Loucy (cell line): Measurements from ENCODE around the gene TMEM53.
A peak's percentile ranks its signal among the peaks of the same experiment; 100 is the strongest.

Source experiments
- H2AFZ ChIP-seq: fragments of 200-600 bp; sonication (generic); 2 replicates; pipeline ENCODE4 v1.6.0; 2016; ENCODE audit warnings: antibody characterized with exemption, mild to moderate bottlenecking, low read length, moderate library complexity
- H3F3A ChIP-seq: fragments of 200-600 bp; 2 replicates; pipeline ENCODE4 v1.6.0; 2016; ENCODE audit warnings: antibody characterized with exemption, low read depth, mild to moderate bottlenecking
- H3K27me3 ChIP-seq: fragments of 200-600 bp; sonication (generic); 2 replicates; pipeline ENCODE4 v1.6.1; 2014; ENCODE audit warnings: low read length, mild to moderate bottlenecking; ENCODE audit not compliant: insufficient read depth, poor library complexity, severe bottlenecking
- H3K36me3 ChIP-seq: fragments of 200-600 bp; sonication (generic); 2 replicates; pipeline ENCODE4 v1.6.1; 2016; ENCODE audit warnings: low read length; ENCODE audit not compliant: insufficient read depth
- H3K4me1 ChIP-seq: fragments of 200-600 bp; sonication (generic); 2 replicates; pipeline ENCODE4 v1.5.1; 2014; ENCODE audit warnings: low read length, mild to moderate bottlenecking; ENCODE audit not compliant: insufficient read depth, poor library complexity, severe bottlenecking
- H3K4me2 ChIP-seq: fragments of 200-600 bp; sonication (generic); 2 replicates; pipeline ENCODE4 v1.6.0; 2014; ENCODE audit warnings: antibody characterized with exemption, low read length, low read depth, mild to moderate bottlenecking; ENCODE audit not compliant: poor library complexity, severe bottlenecking
- H3K4me3 ChIP-seq: fragments of 200-600 bp; sonication (generic); 2 replicates; pipeline ENCODE4 v1.5.1; 2014; ENCODE audit warnings: low read length, mild to moderate bottlenecking, mixed read lengths; ENCODE audit not compliant: poor library complexity, severe bottlenecking
- H3K79me2 ChIP-seq: fragments of 200-600 bp; sonication (generic); 2 replicates; pipeline ENCODE4 v1.6.1; 2014; ENCODE audit warnings: low read length; ENCODE audit not compliant: insufficient read depth
- H3K9ac ChIP-seq: fragments of 200-600 bp; sonication (generic); 2 replicates; pipeline ENCODE4 v1.6.0; 2014; ENCODE audit warnings: mild to moderate bottlenecking, low read depth, low read length, moderate library complexity; ENCODE audit not compliant: poor library complexity, severe bottlenecking
- H3K9me2 ChIP-seq: fragments of 200-600 bp; sonication (generic); replicated peaks from 2 replicates; pipeline ENCODE4 v1.6.1; 2016; ENCODE audit warnings: low read depth, low read length, mixed read lengths
- H3K9me3 ChIP-seq: fragments of 200-600 bp; sonication (generic); 2 replicates; pipeline ENCODE4 v1.6.1; 2014; ENCODE audit warnings: mild to moderate bottlenecking, antibody characterized with exemption, low read length, low read depth; ENCODE audit not compliant: insufficient read depth
- H4K20me1 ChIP-seq: fragments of 200-600 bp; sonication (generic); 2 replicates; pipeline ENCODE4 v1.6.0; 2014; ENCODE audit warnings: antibody characterized with exemption, low read length, mild to moderate bottlenecking; ENCODE audit not compliant: insufficient read depth, poor library complexity, severe bottlenecking
- EZH2phosphoT487 ChIP-seq: fragments of 200-600 bp; IDR thresholded peaks from 2 replicates; pipeline ENCODE4 v1.6.1; 2018; ENCODE audit warnings: antibody characterized with exemption, mild to moderate bottlenecking, moderate library complexity, borderline replicate concordance
- TF ChIP-seq, protein P1 (sequence below): fragments of 200-600 bp; sonication (generic); conservative IDR thresholded peaks from 2 replicates; pipeline ENCODE4 v1.5.1; 2014; ENCODE audit warnings: mild to moderate bottlenecking, antibody characterized with exemption, low read length

Gene TMEM53

DNA sequence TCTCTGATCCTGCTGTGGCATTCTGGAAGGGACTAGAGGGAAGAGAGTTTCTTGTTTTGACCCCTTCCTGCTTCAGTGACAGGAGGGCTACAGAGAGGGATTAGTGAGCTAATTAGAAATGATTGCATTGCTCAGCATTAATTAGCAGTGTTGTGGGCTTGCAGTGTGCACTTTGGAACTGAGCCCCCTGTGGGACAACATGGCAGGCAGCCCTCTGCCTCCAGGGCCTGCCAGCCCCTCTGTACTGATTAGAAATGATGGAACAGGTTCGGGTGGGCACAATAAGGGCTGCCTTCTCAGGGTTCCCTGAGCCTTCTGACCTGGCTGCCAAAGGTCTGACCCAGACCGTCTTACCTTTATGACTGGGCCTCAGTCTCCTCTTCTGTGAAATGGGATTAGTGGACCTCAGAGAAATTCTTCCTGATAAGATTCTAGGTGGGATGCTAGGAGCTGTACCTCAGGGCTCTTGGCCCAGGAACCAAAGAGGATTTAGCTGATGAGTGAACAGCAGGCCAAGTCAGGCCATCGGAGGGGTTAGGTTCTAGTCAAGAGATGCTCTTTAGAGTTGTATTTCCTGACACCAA, 39.6 kb downstream of the TMEM53 start:
- H3K4me1 ChIP-seq = peaks cover 36% of the 10 kb centered on the region
- no peak overlapping the region for H2AFZ ChIP-seq
- no peaks in the 10 kb centered on the region for H3K9me2 ChIP-seq
- TF ChIP-seq, protein P1, sequence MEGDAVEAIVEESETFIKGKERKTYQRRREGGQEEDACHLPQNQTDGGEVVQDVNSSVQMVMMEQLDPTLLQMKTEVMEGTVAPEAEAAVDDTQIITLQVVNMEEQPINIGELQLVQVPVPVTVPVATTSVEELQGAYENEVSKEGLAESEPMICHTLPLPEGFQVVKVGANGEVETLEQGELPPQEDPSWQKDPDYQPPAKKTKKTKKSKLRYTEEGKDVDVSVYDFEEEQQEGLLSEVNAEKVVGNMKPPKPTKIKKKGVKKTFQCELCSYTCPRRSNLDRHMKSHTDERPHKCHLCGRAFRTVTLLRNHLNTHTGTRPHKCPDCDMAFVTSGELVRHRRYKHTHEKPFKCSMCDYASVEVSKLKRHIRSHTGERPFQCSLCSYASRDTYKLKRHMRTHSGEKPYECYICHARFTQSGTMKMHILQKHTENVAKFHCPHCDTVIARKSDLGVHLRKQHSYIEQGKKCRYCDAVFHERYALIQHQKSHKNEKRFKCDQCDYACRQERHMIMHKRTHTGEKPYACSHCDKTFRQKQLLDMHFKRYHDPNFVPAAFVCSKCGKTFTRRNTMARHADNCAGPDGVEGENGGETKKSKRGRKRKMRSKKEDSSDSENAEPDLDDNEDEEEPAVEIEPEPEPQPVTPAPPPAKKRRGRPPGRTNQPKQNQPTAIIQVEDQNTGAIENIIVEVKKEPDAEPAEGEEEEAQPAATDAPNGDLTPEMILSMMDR = no peak
- no peak for TF ChIP-seq EZH2phosphoT487
- peaks cover 3% of the 10 kb centered on the region for H3F3A ChIP-seq
- H3K79me2 ChIP-seq = peaks cover 61% of the 10 kb centered on the region
- peaks cover 3% of the 10 kb centered on the region for H3K27me3 ChIP-seq
- H3K9me3 ChIP-seq = no peaks in the 10 kb centered on the region
- peak overlapping the region; percentile 88 for H3K9ac ChIP-seq
- peak overlapping the region; percentile 85 for H3K4me2 ChIP-seq
- peak overlapping the region; percentile 93 for H3K4me3 ChIP-seq
- peaks cover 25% of the 10 kb centered on the region for H4K20me1 ChIP-seq
- peaks cover 47% of the 10 kb centered on the region; the same call in 1 of the 2 replicates for H3K36me3 ChIP-seq

DNA sequence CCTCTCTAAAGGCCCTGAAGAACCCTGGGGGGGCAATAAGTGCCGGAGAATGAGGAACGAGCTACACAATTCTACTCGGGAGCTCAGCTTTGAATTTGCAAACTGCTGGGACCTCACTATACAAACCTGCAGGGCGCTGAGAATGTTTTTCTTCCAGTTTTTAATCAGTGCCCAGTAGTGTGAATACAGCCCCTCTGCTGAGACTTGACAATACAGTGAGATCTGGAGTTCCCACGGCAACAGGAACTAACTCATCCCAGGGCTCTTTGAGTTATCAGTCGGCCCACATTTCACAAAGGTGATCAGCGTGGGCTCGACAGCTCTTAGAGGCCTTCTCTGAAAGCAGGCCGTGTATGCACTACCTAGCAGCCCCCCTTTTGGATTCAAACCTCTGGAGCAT, 41.7 kb downstream of the TMEM53 start:
- no peak overlapping the region for H2AFZ ChIP-seq

DNA sequence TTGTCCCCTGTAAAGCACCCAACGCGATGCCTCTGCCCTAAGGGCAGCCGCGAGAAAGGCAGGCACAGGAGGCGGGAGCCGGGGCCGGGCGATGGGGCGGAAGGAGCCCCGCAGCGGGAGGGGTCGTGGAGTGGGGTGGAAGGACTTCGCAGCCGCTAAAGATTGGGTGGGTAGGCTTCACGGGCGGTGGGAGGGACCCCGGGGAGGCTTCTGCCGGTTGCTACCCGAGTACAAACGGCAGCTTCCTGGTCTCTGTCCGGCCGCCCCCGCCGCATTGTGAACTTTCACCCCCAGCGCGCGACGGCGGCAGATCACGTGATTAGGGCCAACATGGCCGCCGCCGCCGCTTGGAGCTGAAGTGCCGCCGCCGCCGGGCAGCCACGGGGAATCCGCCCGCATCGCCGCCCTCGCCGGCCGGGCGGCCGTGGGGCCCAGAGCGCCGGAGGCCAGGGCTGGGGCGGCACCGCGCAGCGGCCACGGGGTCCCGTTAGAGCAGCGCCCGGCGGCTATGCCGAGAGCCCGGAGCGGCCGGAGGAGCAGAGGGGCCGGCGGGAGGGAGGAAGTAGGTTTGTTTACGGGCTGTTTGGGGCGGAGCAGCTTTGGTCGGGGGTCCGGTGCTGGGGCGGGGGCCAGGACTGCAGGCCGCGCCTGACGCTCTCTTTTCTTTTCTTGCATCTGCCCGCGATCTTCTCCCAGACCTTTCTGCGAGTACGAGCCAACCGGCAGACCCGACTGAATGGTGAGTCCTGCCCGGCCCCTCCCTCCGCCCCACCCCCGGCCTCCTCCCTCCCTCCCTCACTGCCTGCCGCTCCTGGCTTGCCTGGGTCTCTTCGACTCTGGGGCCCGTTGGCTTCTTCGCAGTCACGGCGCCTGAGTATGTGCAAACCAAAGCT, 42.4 kb downstream of the TMEM53 start:
- Histone ChIP-seq H3K4me2 (peak overlapping the region; percentile 89), H3K9ac (peak overlapping the region; percentile 88), H3K4me3 (peak overlapping the region; percentile 93), H3K4me1 (peaks cover 36% of the 10 kb centered on the region), H3K9me3 (no peaks in the 10 kb centered on the region), H3K9me2 (no peaks in the 10 kb centered on the region), H3K36me3 (peaks cover 31% of the 10 kb centered on the region; the same call in 1 of the 2 replicates), H3K79me2 (peaks cover 45% of the 10 kb centered on the region), H2AFZ (peak overlapping the region; percentile 79), H3K27me3 (peaks cover 3% of the 10 kb centered on the region), H3F3A (peaks cover 3% of the 10 kb centered on the region), H4K20me1 (peaks cover 25% of the 10 kb centered on the region)
- no peak for TF ChIP-seq EZH2phosphoT487
- TF ChIP-seq, protein P1 = no peak

More for the DNA sequence above, 41.7 kb downstream of the TMEM53 start:
- H3K9ac ChIP-seq = peak overlapping the region; percentile 88
- H3K27me3 ChIP-seq = peaks cover 3% of the 10 kb centered on the region
- no peaks in the 10 kb centered on the region for H3K9me3 ChIP-seq
- H3K36me3 ChIP-seq = peaks cover 35% of the 10 kb centered on the region; the same call in 1 of the 2 replicates
- H3K4me3 ChIP-seq = peak overlapping the region; percentile 93
- peaks cover 3% of the 10 kb centered on the region for H3F3A ChIP-seq
- peaks cover 36% of the 10 kb centered on the region for H3K4me1 ChIP-seq
- no peak for TF ChIP-seq EZH2phosphoT487
- TF ChIP-seq, protein P1 = no peak
- H3K79me2 ChIP-seq = peaks cover 51% of the 10 kb centered on the region
- H3K9me2 ChIP-seq = no peaks in the 10 kb centered on the region
- peak overlapping the region; percentile 85 for H3K4me2 ChIP-seq
- H4K20me1 ChIP-seq = peaks cover 25% of the 10 kb centered on the region
